Ishikawa (cell line): ENCODE measurements around the gene RXFP4.

Experiments
- CEBPB ChIP-seq: IDR thresholded peaks from 2 replicates; pipeline ENCODE4 v1.6.1; 2012
- CREB1 ChIP-seq: IDR thresholded peaks from 2 replicates; pipeline ENCODE4 v1.6.1; 2012; ENCODE audit warnings: low read depth
- EP300 ChIP-seq: IDR thresholded peaks from 2 replicates; pipeline ENCODE4 v1.6.1; 2012; ENCODE audit warnings: borderline replicate concordance
- FOXM1 ChIP-seq: IDR thresholded peaks from 2 replicates; pipeline ENCODE4 v1.6.1; 2012; ENCODE audit warnings: low read depth, borderline replicate concordance
- NFIC ChIP-seq: IDR thresholded peaks from 2 replicates; pipeline ENCODE4 v1.6.1; 2012
- TEAD4 ChIP-seq: IDR thresholded peaks from 2 replicates; pipeline ENCODE4 v1.6.1; 2012
- YY1 ChIP-seq: IDR thresholded peaks from 2 replicates; pipeline ENCODE4 v1.6.1; 2012; ENCODE audit warnings: low read depth
- TF ChIP-seq, protein P1 (sequence below): IDR thresholded peaks from 2 replicates; pipeline ENCODE4 v1.6.1; 2012
- TF ChIP-seq, protein P2 (sequence below): IDR thresholded peaks from 2 replicates; pipeline ENCODE4 v1.6.1; 2012
- TF ChIP-seq, protein P3 (sequence below): IDR thresholded peaks from 2 replicates; pipeline ENCODE4 v1.6.1; 2012; ENCODE audit warnings: low read depth, mild to moderate bottlenecking

DNA sequence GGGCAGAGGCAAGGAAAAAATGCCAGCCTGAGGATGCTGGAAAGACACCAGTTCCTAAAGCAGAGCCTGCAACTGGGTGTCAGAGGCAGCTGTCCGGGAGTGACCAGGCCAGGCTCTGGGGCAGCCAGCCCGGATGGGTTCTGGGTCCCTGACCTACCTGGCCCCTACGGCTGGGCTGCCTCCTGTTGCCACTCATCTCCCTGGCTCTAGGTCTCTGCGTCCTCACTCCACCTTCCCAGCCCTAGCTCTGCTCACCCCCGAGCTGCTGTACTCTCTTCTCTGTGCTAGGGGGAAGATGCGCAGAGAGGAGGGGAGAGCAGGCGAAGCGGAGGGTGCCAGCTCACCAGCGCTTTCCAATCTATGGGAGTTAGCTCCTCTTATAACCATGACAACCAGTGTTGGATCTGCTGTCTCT, 27.9 kb downstream of the RXFP4 start:
- TF ChIP-seq NFIC (no peak), CEBPB (no peak), CREB1 (no peak), FOXM1 (no peak), YY1 (no peak), TEAD4 (no peak), EP300 (no peak)
- TF ChIP-seq, protein P1, sequence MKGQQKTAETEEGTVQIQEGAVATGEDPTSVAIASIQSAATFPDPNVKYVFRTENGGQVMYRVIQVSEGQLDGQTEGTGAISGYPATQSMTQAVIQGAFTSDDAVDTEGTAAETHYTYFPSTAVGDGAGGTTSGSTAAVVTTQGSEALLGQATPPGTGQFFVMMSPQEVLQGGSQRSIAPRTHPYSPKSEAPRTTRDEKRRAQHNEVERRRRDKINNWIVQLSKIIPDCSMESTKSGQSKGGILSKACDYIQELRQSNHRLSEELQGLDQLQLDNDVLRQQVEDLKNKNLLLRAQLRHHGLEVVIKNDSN, result no peak
- TF ChIP-seq, protein P2, sequence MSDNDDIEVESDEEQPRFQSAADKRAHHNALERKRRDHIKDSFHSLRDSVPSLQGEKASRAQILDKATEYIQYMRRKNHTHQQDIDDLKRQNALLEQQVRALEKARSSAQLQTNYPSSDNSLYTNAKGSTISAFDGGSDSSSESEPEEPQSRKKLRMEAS, result no peak
- TF ChIP-seq, protein P3, sequence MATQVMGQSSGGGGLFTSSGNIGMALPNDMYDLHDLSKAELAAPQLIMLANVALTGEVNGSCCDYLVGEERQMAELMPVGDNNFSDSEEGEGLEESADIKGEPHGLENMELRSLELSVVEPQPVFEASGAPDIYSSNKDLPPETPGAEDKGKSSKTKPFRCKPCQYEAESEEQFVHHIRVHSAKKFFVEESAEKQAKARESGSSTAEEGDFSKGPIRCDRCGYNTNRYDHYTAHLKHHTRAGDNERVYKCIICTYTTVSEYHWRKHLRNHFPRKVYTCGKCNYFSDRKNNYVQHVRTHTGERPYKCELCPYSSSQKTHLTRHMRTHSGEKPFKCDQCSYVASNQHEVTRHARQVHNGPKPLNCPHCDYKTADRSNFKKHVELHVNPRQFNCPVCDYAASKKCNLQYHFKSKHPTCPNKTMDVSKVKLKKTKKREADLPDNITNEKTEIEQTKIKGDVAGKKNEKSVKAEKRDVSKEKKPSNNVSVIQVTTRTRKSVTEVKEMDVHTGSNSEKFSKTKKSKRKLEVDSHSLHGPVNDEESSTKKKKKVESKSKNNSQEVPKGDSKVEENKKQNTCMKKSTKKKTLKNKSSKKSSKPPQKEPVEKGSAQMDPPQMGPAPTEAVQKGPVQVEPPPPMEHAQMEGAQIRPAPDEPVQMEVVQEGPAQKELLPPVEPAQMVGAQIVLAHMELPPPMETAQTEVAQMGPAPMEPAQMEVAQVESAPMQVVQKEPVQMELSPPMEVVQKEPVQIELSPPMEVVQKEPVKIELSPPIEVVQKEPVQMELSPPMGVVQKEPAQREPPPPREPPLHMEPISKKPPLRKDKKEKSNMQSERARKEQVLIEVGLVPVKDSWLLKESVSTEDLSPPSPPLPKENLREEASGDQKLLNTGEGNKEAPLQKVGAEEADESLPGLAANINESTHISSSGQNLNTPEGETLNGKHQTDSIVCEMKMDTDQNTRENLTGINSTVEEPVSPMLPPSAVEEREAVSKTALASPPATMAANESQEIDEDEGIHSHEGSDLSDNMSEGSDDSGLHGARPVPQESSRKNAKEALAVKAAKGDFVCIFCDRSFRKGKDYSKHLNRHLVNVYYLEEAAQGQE, result no peak
